Glutamatergic neuron (in vitro differentiated cells): Measurements from ENCODE around the gene TCERG1L. TPM values are rescaled to one million over a fixed set of nuclear protein-coding genes. Genes with fewer than 3 reads are reported as not detected.

Experiments
- DNase-seq: peaks from one replicate; pipeline ENCODE4 v3.0.0; 2022
- H3K27ac Mint-ChIP-seq: one replicate; pipeline ENCODE4 v1.8.0; 2020; ENCODE audit warnings: mild to moderate bottlenecking, mixed read lengths, inconsistent platforms; ENCODE audit not compliant: unreplicated experiment
- H3K27me3 Mint-ChIP-seq: one replicate; pipeline ENCODE4 v1.8.0; 2020; ENCODE audit warnings: mild to moderate bottlenecking, moderate library complexity, mixed read lengths, inconsistent platforms; ENCODE audit not compliant: unreplicated experiment
- H3K36me3 Mint-ChIP-seq: one replicate; pipeline ENCODE4 v1.8.0; 2020; ENCODE audit warnings: mild to moderate bottlenecking, mixed read lengths, inconsistent platforms; ENCODE audit not compliant: unreplicated experiment
- H3K4me1 Mint-ChIP-seq: one replicate; pipeline ENCODE4 v1.8.0; 2020; ENCODE audit warnings: mild to moderate bottlenecking, low read depth, mixed read lengths, inconsistent platforms; ENCODE audit not compliant: unreplicated experiment
- H3K4me3 Mint-ChIP-seq: one replicate; pipeline ENCODE4 v1.8.0; 2020; ENCODE audit warnings: mild to moderate bottlenecking, mixed read lengths, inconsistent platforms; ENCODE audit not compliant: unreplicated experiment
- H3K9me3 Mint-ChIP-seq: one replicate; pipeline ENCODE4 v1.8.0; 2020; ENCODE audit warnings: mild to moderate bottlenecking, moderate library complexity, mixed read lengths, inconsistent platforms; ENCODE audit not compliant: unreplicated experiment
- total RNA-seq: library from RNA; stranded (reverse); fragmentation: NEBNext Ultra II Directional; extraction: Animal tissue kit (Norgen Biotek cat#: 25700); gene quantifications from one replicate; pipeline ENCODE4 v1.2.1, GENCODE V29; 2021; ENCODE audit not compliant: unreplicated experiment
- TF ChIP-seq, protein P1 (sequence below): fragments of 200-600 bp; sonication (generic); IDR thresholded peaks from one replicate; pipeline ENCODE4 v1.5.0; 2021; ENCODE audit not compliant: partially characterized antibody, unreplicated experiment

The TCERG1L gene
- total RNA-seq, 1 donor from 2014 or later, result 2.2 TPM

DNA sequence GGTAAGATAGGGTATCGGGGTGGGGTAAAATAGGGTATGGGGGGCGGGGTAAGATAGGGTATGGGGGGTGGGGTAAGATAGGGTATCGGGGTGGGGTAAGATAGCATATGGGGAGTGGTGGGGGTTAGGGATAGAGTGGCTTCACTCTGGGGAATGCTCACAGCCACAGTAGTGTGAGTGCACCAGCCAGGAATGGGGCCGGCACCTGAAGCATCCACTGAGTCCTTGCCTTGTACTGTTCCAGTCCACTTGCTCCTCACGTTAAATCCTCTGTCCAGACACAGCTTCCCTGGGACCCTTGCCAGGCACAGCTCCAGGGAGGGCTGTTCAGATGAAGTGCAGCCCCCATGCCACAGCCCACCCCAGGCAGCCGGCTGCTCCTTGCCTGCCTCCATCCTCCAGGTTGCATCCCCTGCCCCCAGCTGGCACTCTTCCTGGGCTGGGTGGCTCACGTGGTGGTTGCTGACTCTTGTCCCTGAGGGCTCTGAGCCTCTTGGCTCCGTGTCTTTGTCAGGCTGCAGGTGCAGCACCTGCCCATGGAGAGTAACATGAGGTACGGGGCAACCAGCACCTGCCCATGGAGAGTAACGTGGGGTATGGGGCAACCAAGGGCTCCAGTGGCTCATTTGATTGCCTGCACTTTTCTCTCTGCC is 268.4 kb downstream of the TCERG1L start:
- H3K4me3 Mint-ChIP-seq, result no peak overlapping the region
- H3K36me3 Mint-ChIP-seq, result peaks cover 15% of the 10 kb centered on the region
- H3K27me3 Mint-ChIP-seq, result peaks cover 7% of the 10 kb centered on the region
- no peak overlapping the region for H3K27ac Mint-ChIP-seq
- peaks cover 10% of the 10 kb centered on the region for H3K9me3 Mint-ChIP-seq
- TF ChIP-seq, protein P1, sequence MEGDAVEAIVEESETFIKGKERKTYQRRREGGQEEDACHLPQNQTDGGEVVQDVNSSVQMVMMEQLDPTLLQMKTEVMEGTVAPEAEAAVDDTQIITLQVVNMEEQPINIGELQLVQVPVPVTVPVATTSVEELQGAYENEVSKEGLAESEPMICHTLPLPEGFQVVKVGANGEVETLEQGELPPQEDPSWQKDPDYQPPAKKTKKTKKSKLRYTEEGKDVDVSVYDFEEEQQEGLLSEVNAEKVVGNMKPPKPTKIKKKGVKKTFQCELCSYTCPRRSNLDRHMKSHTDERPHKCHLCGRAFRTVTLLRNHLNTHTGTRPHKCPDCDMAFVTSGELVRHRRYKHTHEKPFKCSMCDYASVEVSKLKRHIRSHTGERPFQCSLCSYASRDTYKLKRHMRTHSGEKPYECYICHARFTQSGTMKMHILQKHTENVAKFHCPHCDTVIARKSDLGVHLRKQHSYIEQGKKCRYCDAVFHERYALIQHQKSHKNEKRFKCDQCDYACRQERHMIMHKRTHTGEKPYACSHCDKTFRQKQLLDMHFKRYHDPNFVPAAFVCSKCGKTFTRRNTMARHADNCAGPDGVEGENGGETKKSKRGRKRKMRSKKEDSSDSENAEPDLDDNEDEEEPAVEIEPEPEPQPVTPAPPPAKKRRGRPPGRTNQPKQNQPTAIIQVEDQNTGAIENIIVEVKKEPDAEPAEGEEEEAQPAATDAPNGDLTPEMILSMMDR, result no peak
- DNase-seq, result no peak
- no peaks in the 10 kb centered on the region for H3K4me1 Mint-ChIP-seq
